KMS-11 (cell line): Measurements from ENCODE around the gene PTH1R.

Source experiments
- H2AFZ ChIP-seq: fragments of 200-600 bp; sonication (generic); 2 replicates; pipeline ENCODE4 v1.6.1; 2016; ENCODE audit warnings: antibody characterized with exemption, mixed run types, low read depth
- H3K27ac ChIP-seq: fragments of 200-600 bp; sonication (generic); 2 replicates; pipeline ENCODE4 v1.6.1; 2016; ENCODE audit warnings: mild to moderate bottlenecking, mixed run types
- H3K27me3 ChIP-seq: fragments of 200-600 bp; sonication (generic); 2 replicates; pipeline ENCODE4 v1.6.1; 2017; ENCODE audit warnings: mild to moderate bottlenecking, low read depth, mixed run types, moderate library complexity; ENCODE audit not compliant: insufficient read depth
- H3K36me3 ChIP-seq: fragments of 200-600 bp; sonication (generic); 2 replicates; pipeline ENCODE4 v1.6.1; 2017; ENCODE audit warnings: mild to moderate bottlenecking, mixed run types; ENCODE audit not compliant: insufficient read depth
- H3K4me1 ChIP-seq: fragments of 200-600 bp; sonication (generic); 2 replicates; pipeline ENCODE4 v1.6.1; 2016; ENCODE audit warnings: mild to moderate bottlenecking, low read depth, mixed run types; ENCODE audit not compliant: poor library complexity, severe bottlenecking
- H3K4me2 ChIP-seq: fragments of 200-600 bp; sonication (generic); 2 replicates; pipeline ENCODE4 v1.7.0; 2016; ENCODE audit warnings: mild to moderate bottlenecking, mixed run types
- H3K4me3 ChIP-seq: fragments of 200-600 bp; sonication (generic); IDR thresholded peaks from 2 replicates; pipeline ENCODE4 v1.6.1; 2017; ENCODE audit warnings: low read depth, low read length, mixed read lengths; ENCODE audit not compliant: insufficient read depth
- H3K79me2 ChIP-seq: fragments of 200-600 bp; sonication (generic); 2 replicates; pipeline ENCODE4 v1.6.1; 2016; ENCODE audit warnings: low read depth, mixed run types; ENCODE audit not compliant: insufficient read depth
- H3K9ac ChIP-seq: fragments of 200-600 bp; sonication (generic); 2 replicates; pipeline ENCODE4 v1.6.1; 2016; ENCODE audit warnings: mild to moderate bottlenecking, mixed run types
- H4K20me1 ChIP-seq: fragments of 200-600 bp; sonication (generic); 2 replicates; pipeline ENCODE4 v1.6.1; 2016; ENCODE audit warnings: mild to moderate bottlenecking, mixed run types; ENCODE audit not compliant: insufficient read depth
- CTCF ChIP-seq: fragments of 200-600 bp; sonication (generic); conservative IDR thresholded peaks from 2 replicates; pipeline ENCODE4 v1.6.1; 2017; ENCODE audit warnings: low read depth, mild to moderate bottlenecking, antibody characterized with exemption, low read length, moderate library complexity, mixed read lengths

Gene PTH1R

GRCh38 chr3:46939578-46940445, 62.3 kb downstream of the PTH1R start:
- no peak overlapping the region for H3K4me3 ChIP-seq
- no peak overlapping the region for H2AFZ ChIP-seq
- H3K9ac ChIP-seq = no peak overlapping the region
- H3K36me3 ChIP-seq = no peaks in the 10 kb centered on the region
- peaks cover 1% of the 10 kb centered on the region; the same call in 1 of the 2 replicates for H3K79me2 ChIP-seq
- H3K27me3 ChIP-seq = no peaks in the 10 kb centered on the region
- no peak overlapping the region for H3K4me2 ChIP-seq
- no peak for TF ChIP-seq CTCF
- no peak overlapping the region for H3K27ac ChIP-seq
- H3K4me1 ChIP-seq = no peaks in the 10 kb centered on the region
- H4K20me1 ChIP-seq = no peaks in the 10 kb centered on the region

- H4K20me1 ChIP-seq = no peaks in the 10 kb centered on the region
These were observed 64.6 kb downstream of the PTH1R start for GRCh38 chr3:46942076-46942475.

GRCh38 chr3:46942481-46943236, 65.1 kb downstream of the PTH1R start:
- no peak overlapping the region for H3K27ac ChIP-seq
- peaks cover 17% of the 10 kb centered on the region; the same call in 1 of the 2 replicates for H3K79me2 ChIP-seq
- no peaks in the 10 kb centered on the region for H3K36me3 ChIP-seq
- no peak overlapping the region for H3K4me3 ChIP-seq
- no peaks in the 10 kb centered on the region for H3K27me3 ChIP-seq
- no peaks in the 10 kb centered on the region for H3K4me1 ChIP-seq
- no peak overlapping the region for H2AFZ ChIP-seq
- no peaks in the 10 kb centered on the region for H4K20me1 ChIP-seq
- H3K9ac ChIP-seq = no peak overlapping the region
- no peak for TF ChIP-seq CTCF
- H3K4me2 ChIP-seq = no peak overlapping the region

More at GRCh38 chr3:46942076-46942475, 64.6 kb downstream of the PTH1R start:
- no peak for TF ChIP-seq CTCF
- H3K27ac ChIP-seq = no peak overlapping the region
- H2AFZ ChIP-seq = no peak overlapping the region
- H3K4me2 ChIP-seq = no peak overlapping the region
- H3K36me3 ChIP-seq = no peaks in the 10 kb centered on the region
- H3K79me2 ChIP-seq = peaks cover 15% of the 10 kb centered on the region; the same call in 1 of the 2 replicates
- H3K4me3 ChIP-seq = no peak overlapping the region
- H3K27me3 ChIP-seq = no peaks in the 10 kb centered on the region
- H3K9ac ChIP-seq = no peak overlapping the region
- no peaks in the 10 kb centered on the region for H3K4me1 ChIP-seq

- no peak overlapping the region for H3K4me2 ChIP-seq
- H3K9ac ChIP-seq = no peak overlapping the region
- no peaks in the 10 kb centered on the region for H3K4me1 ChIP-seq
- no peak overlapping the region for H3K4me3 ChIP-seq
- H3K27ac ChIP-seq = no peak overlapping the region
- peaks cover 25% of the 10 kb centered on the region; the same call in 1 of the 2 replicates for H3K79me2 ChIP-seq
- H3K36me3 ChIP-seq = no peaks in the 10 kb centered on the region
- H3K27me3 ChIP-seq = no peaks in the 10 kb centered on the region
- no peak overlapping the region for H2AFZ ChIP-seq
- no peaks in the 10 kb centered on the region for H4K20me1 ChIP-seq
- no peak for TF ChIP-seq CTCF
These were observed 66.0 kb downstream of the PTH1R start for GRCh38 chr3:46943237-46944187.
